ENCODE measurements around the gene ITIH4.
"Not testable (repeated sequence)": the region's sequence is repeated elsewhere in the genome, so short reads cannot be mapped to it uniquely, and the experiment has no call there.

ITIH4 gene

GRCh38 chr3:52777127-52777958, 53.1 kb downstream of the ITIH4 start, which contains the start of gene ITIH1:
Gene ITIH1 (plus strand): TSS chr3:52777599. CDS start chr3:52777616, 17 bp downstream.
- no peak within 1 kb of the TSS for H3K4me3 ChIP-seq (ENCODE audit: low read depth, low read length)
- TF ChIP-seq CTCF (IDR thresholded peaks at IDR 0.05; ENCODE audit: low read depth, low read length, missing control alignments), result no peak
- DNase-seq (ENCODE audit: low read depth), result no peak

GRCh38 chr3:52776486-52776885, 54.0 kb downstream of the ITIH4 start:
- not testable (repeated sequence) for DNase-seq (ENCODE audit: low read depth); H3K4me3 ChIP-seq (ENCODE audit: low read depth, low read length)

- DNase-seq (ENCODE audit: low read depth), result no peak
- no peak overlapping the region for H3K4me3 ChIP-seq (ENCODE audit: low read depth, low read length)
- TF ChIP-seq CTCF (IDR thresholded peaks at IDR 0.05; ENCODE audit: low read depth, low read length, missing control alignments), result no peak
These were observed 54.6 kb downstream of the ITIH4 start for GRCh38 chr3:52775877-52776276.

GRCh38 chr3:52774901-52775864, 55.3 kb downstream of the ITIH4 start:
- no peak for TF ChIP-seq CTCF (IDR thresholded peaks at IDR 0.05; ENCODE audit: low read depth, low read length, missing control alignments)
- no peak overlapping the region for H3K4me3 ChIP-seq (ENCODE audit: low read depth, low read length)
- DNase-seq (ENCODE audit: low read depth), result no peak

GRCh38 chr3:52774066-52774713, 56.3 kb downstream of the ITIH4 start:
- no peak overlapping the region for H3K4me3 ChIP-seq (ENCODE audit: low read depth, low read length)
- no peak for TF ChIP-seq CTCF (IDR thresholded peaks at IDR 0.05; ENCODE audit: low read depth, low read length, missing control alignments)
- no peak for DNase-seq (ENCODE audit: low read depth)

- H3K4me3 ChIP-seq (ENCODE audit: low read depth, low read length), result no peak overlapping the region
- no peak for DNase-seq (ENCODE audit: low read depth)
- no peak for TF ChIP-seq CTCF (IDR thresholded peaks at IDR 0.05; ENCODE audit: low read depth, low read length, missing control alignments)
These were observed 57.0 kb downstream of the ITIH4 start for GRCh38 chr3:52773361-52774065.

Measured in GM12864 (cell line).